Mucosa of descending colon (tissue), 3 donors: ENCODE measurements around the gene NPNT. TPM values are rescaled to one million over a fixed set of nuclear protein-coding genes. Genes with fewer than 3 reads are reported as not detected.
A peak's percentile ranks its signal among the peaks of the same experiment; 100 is the strongest.

Experiments used
- ATAC-seq: fragments of 200-7000 bp; cut with Tn5 transposase; one replicate; pipeline ENCODE4 v1.9.1; 2020; ENCODE audit warnings: mild to moderate bottlenecking, moderate library complexity
- DNase-seq, 3 donors: peaks; one replicate each; pipeline ENCODE4 v3.0.0-alpha.2; 2020
- H3K36me3 ChIP-seq: fragments of 200-600 bp; one replicate; pipeline ENCODE4 v1.8.0; 2021; ENCODE audit warnings: low read depth, mild to moderate bottlenecking
- H3K4me1 ChIP-seq: fragments of 200-600 bp; one replicate; pipeline ENCODE4 v1.8.0; 2021; ENCODE audit warnings: low read depth, mild to moderate bottlenecking
- H3K4me3 ChIP-seq: fragments of 200-600 bp; one replicate; pipeline ENCODE4 v1.8.0; 2021; ENCODE audit warnings: mild to moderate bottlenecking
- H3K9me3 ChIP-seq: fragments of 200-600 bp; one replicate; pipeline ENCODE4 v1.8.0; 2021; ENCODE audit warnings: mild to moderate bottlenecking
- CTCF ChIP-seq: fragments of 200-600 bp; IDR thresholded peaks from one replicate; pipeline ENCODE4 v1.8.0; 2022; ENCODE audit warnings: antibody characterized with exemption, mild to moderate bottlenecking
- intact Hi-C, 2 donors: fragments of 100-400 bp; cut with DNase I in 1 of 2; cut with micrococcal nuclease in 1 of 2; formaldehyde crosslinking; loops; one replicate each; pipeline versions ENCODE4 v1.11.0 to v1.11.1; 2022; cut with DNase I, micrococcal nuclease
- total RNA-seq, 3 donors: library from RNA; stranded (reverse); fragmentation: NEBNext Ultra II Directional in 2 of 3; extraction: Animal tissue kit (Norgen Biotek cat#: 25700) in 2 of 3; gene quantifications; one replicate each; pipeline versions ENCODE4 v1.2.1 to v1.2.4, GENCODE V29; 2021 to 2023
- donor health status: DM: no; HTN: no; CAD: no; lungs with moderate emphysema.
- donor health status: DM: no; HTN: no; CAD: no.
- donor health status: DM: no; HTN: yes; CAD: no.

NPNT gene
- total RNA-seq, 3 donors from 2014 or later = 16.9 to 29.6 (median 26.3) TPM

GRCh38 chr4:105923497-105924238 is 28.4 kb downstream of the NPNT start:
- H3K9me3 ChIP-seq = no peaks in the 10 kb centered on the region
- ATAC-seq (peak; percentile 45), DNase-seq (no peak)
- intact Hi-C loops = no loop called here
- H3K4me1 ChIP-seq = no peaks in the 10 kb centered on the region
- H3K4me3 ChIP-seq = no peak overlapping the region
- TF ChIP-seq CTCF = no peak
- no peaks in the 10 kb centered on the region for H3K36me3 ChIP-seq

GRCh38 chr4:105924341-105924740 is 29.1 kb downstream of the NPNT start:
- Histone ChIP-seq H3K9me3 (no peaks in the 10 kb centered on the region), H3K4me1 (no peaks in the 10 kb centered on the region), H3K36me3 (no peaks in the 10 kb centered on the region), H3K4me3 (no peak overlapping the region)
- TF ChIP-seq CTCF = no peak
- no peak for DNase-seq
- ATAC-seq = no peak
- intact Hi-C loops = no loop called here

GRCh38 chr4:105930698-105931097 is 35.4 kb downstream of the NPNT start:
- H3K9me3 ChIP-seq = no peaks in the 10 kb centered on the region
- TF ChIP-seq CTCF = no peak
- no peaks in the 10 kb centered on the region for H3K4me1 ChIP-seq
- no peaks in the 10 kb centered on the region for H3K36me3 ChIP-seq
- intact Hi-C loops = no loop called here
- no peak for DNase-seq
- no peak for ATAC-seq
- H3K4me3 ChIP-seq = no peak overlapping the region

GRCh38 chr4:105933083-105933482 is 37.8 kb downstream of the NPNT start:
- Histone ChIP-seq H3K36me3 (no peaks in the 10 kb centered on the region), H3K9me3 (no peaks in the 10 kb centered on the region), H3K4me3 (no peak overlapping the region), H3K4me1 (no peaks in the 10 kb centered on the region)
- TF ChIP-seq CTCF = no peak
- ATAC-seq (no peak), DNase-seq (no peak)
- intact Hi-C loops = no loop called here

- Histone ChIP-seq H3K4me1 (no peaks in the 10 kb centered on the region), H3K9me3 (no peaks in the 10 kb centered on the region), H3K4me3 (no peak overlapping the region), H3K36me3 (no peaks in the 10 kb centered on the region)
- no peak for TF ChIP-seq CTCF
- intact Hi-C loops = no loop called here
- ATAC-seq = no peak
- no peak for DNase-seq
Measured at GRCh38 chr4:105934386-105934785, 39.1 kb downstream of the NPNT start.
